Panc1 (cell line): ENCODE results near the gene DIP2C. TPM values are rescaled to one million over a fixed set of nuclear protein-coding genes. Genes with fewer than 3 reads are reported as not detected.

ENCODE experiments used
- ATAC-seq: fragments of 200-7000 bp; cut with Tn5 transposase; 2 replicates; pipeline ENCODE4 v1.9.1; 2020; ENCODE audit warnings: mild to moderate bottlenecking, moderate library complexity
- BruUV-seq: library from RNA; stranded (reverse); fragments of 400-500 nt; replicated peaks from 2 replicates; lab custom pipeline; 2021; lab: Mats Ljungman, UMichigan
- CTCF ChIA-PET: fragments of 300-600 bp; sonication (Branson Sonifier 250); formaldehyde crosslinking; loops from one replicate; lab custom pipeline; 2022; ENCODE audit warnings: antibody characterized with exemption; lab: Charles Lee
- POLR2A ChIA-PET: fragments of 300-600 bp; sonication (Branson Sonifier 250); formaldehyde crosslinking; loops from one replicate; lab custom pipeline; 2022; ENCODE audit warnings: antibody characterized with exemption; lab: Charles Lee
- DNase-seq: peaks from one replicate; pipeline ENCODE4 v3.0.0-alpha.2; 2010; ENCODE audit warnings: low read depth, low spot score
- H3K27ac ChIP-seq: 2 replicates; pipeline ENCODE4 v1.5.1; 2011; ENCODE audit warnings: mild to moderate bottlenecking, low read length, inconsistent platforms
- H3K27me3 ChIP-seq: fragments of 200-500 bp; sonication (Bioruptor generic); 2 replicates; pipeline ENCODE4 v1.6.0; 2014; ENCODE audit warnings: low read length, inconsistent platforms; ENCODE audit not compliant: control insufficient read depth, insufficient read depth
- H3K36me3 ChIP-seq: fragments of 200-500 bp; sonication (Bioruptor generic); 2 replicates; pipeline ENCODE4 v1.5.1; 2014; ENCODE audit warnings: inconsistent platforms, mild to moderate bottlenecking, low read length, moderate library complexity; ENCODE audit not compliant: control insufficient read depth, insufficient read depth
- H3K4me1 ChIP-seq: 2 replicates; pipeline ENCODE4 v1.5.1; 2011; ENCODE audit warnings: inconsistent platforms, mild to moderate bottlenecking, low read length, moderate library complexity; ENCODE audit not compliant: control insufficient read depth, insufficient read depth
- H3K4me3 ChIP-seq, 2 experiments: 2 replicates each; pipeline ENCODE4 v1.5.1; 2011 to 2012; ENCODE audit warnings: low read depth in 2 of 2, low read length in 2 of 2, mild to moderate bottlenecking in 2 of 2, inconsistent platforms in 1 of 2, moderate library complexity in 1 of 2
- H3K9me3 ChIP-seq: fragments of 200-500 bp; sonication (Bioruptor generic); 2 replicates; pipeline ENCODE4 v1.5.1; 2014; ENCODE audit warnings: low read depth, mild to moderate bottlenecking, inconsistent platforms, low read length, moderate library complexity; ENCODE audit not compliant: control insufficient read depth, insufficient read depth
- POLR2AphosphoS5 ChIP-seq: IDR thresholded peaks from 2 replicates; pipeline ENCODE4 v1.6.1; 2012; ENCODE audit warnings: mild to moderate bottlenecking, low read depth, low read length, moderate library complexity
- REST ChIP-seq, 2 experiments: IDR thresholded peaks; 2 replicates each; pipeline ENCODE4 v1.6.1; 2011 to 2012; ENCODE audit warnings: low read depth in 2 of 2, control low read depth in 1 of 2, low read length in 1 of 2, mild to moderate bottlenecking in 1 of 2, moderate library complexity in 1 of 2; ENCODE audit not compliant: insufficient read depth in 1 of 2
- SIN3A ChIP-seq: IDR thresholded peaks from 2 replicates; pipeline ENCODE4 v1.6.1; 2012; ENCODE audit warnings: low read depth, mild to moderate bottlenecking, low read length, moderate library complexity, borderline replicate concordance; ENCODE audit not compliant: insufficient read depth
- TCF7L2 ChIP-seq: IDR thresholded peaks from 2 replicates; pipeline ENCODE4 v1.6.1; 2011; ENCODE audit warnings: mild to moderate bottlenecking, low read depth, low read length, inconsistent platforms
- in situ Hi-C: cut with HindIII; loops from 2 replicates; pipeline ENCODE4 v1.10.0; 2016; ENCODE audit warnings: low sequenced_read_pairs, low pct_unique_long_range_greater_than_20kb
- intact Hi-C: fragments of 100-400 bp; cut with micrococcal nuclease; formaldehyde crosslinking; loops from one replicate; pipeline ENCODE4 v1.10.0; 2022; ENCODE audit not compliant: unreplicated experiment
- total RNA-seq: library from RNA; stranded (reverse); gene quantifications from one replicate; pipeline ENCODE4 v1.2.1, GENCODE V29; 2021; ENCODE audit not compliant: unreplicated experiment

DIP2C gene
- total RNA-seq, 1 experiment from 2014 or later: 13.2 TPM

- Histone ChIP-seq H3K27ac (no peak overlapping the region), H3K4me3 (no peak overlapping the region), H3K27me3 (no peaks in the 10 kb centered on the region), H3K36me3 (no peaks in the 10 kb centered on the region), H3K4me1 (no peaks in the 10 kb centered on the region), H3K9me3 (no peaks in the 10 kb centered on the region)
- DNase-seq (no peak), ATAC-seq (no peak)
- ChIA-PET POLR2A (no interaction called here), CTCF (no interaction called here)
- BruUV-seq: no TSS peak
- in situ Hi-C loops (no loop called here), intact Hi-C loops (no loop called here)
- no peak for TF ChIP-seq REST (IDR thresholded peaks at IDR 0.05; ENCODE audit: insufficient read depth in 1 of 2, low read depth in 2 of 2, low read length in 1 of 2)
- TF ChIP-seq POLR2AphosphoS5: no peak
These were observed 409.8 kb downstream of the DIP2C start for GRCh38 chr10:279655-280054.

- Histone ChIP-seq H3K4me3 (no peak overlapping the region), H3K36me3 (no peaks in the 10 kb centered on the region), H3K27me3 (no peaks in the 10 kb centered on the region), H3K4me1 (no peaks in the 10 kb centered on the region), H3K9me3 (no peaks in the 10 kb centered on the region), H3K27ac (no peak overlapping the region)
- in situ Hi-C loops: no loop called here
- BruUV-seq: no TSS peak
- intact Hi-C loops: no loop called here
- no peak for TF ChIP-seq POLR2AphosphoS5
- TF ChIP-seq SIN3A: no peak
- TF ChIP-seq TCF7L2: no peak
- no peak for TF ChIP-seq REST (IDR thresholded peaks at IDR 0.05; ENCODE audit: insufficient read depth in 1 of 2, low read depth in 2 of 2, low read length in 1 of 2)
- CTCF ChIA-PET: no interaction called here
- ATAC-seq (no peak), DNase-seq (no peak)
- POLR2A ChIA-PET: no interaction called here
These were observed 410.2 kb downstream of the DIP2C start for GRCh38 chr10:279232-279631.

- H3K4me3 ChIP-seq: no peak overlapping the region
- no peaks in the 10 kb centered on the region for H3K36me3 ChIP-seq
- ATAC-seq: no peak
- BruUV-seq: no TSS peak
- no peaks in the 10 kb centered on the region for H3K4me1 ChIP-seq
- POLR2A ChIA-PET: no interaction called here
- CTCF ChIA-PET: no interaction called here
- no peaks in the 10 kb centered on the region for H3K9me3 ChIP-seq
- intact Hi-C loops: no loop called here
- DNase-seq: no peak
- in situ Hi-C loops: no loop called here
- H3K27me3 ChIP-seq: no peaks in the 10 kb centered on the region
- TF ChIP-seq POLR2AphosphoS5: no peak
- TF ChIP-seq REST (IDR thresholded peaks at IDR 0.05; ENCODE audit: insufficient read depth in 1 of 2, low read depth in 2 of 2, low read length in 1 of 2): no peak
- no peak for TF ChIP-seq TCF7L2
- no peak overlapping the region for H3K27ac ChIP-seq
These were observed 410.8 kb downstream of the DIP2C start for GRCh38 chr10:278707-279106.
